ENCODE data around the gene TMF1. TPM values are rescaled to one million over a fixed set of nuclear protein-coding genes. Genes with fewer than 3 reads are reported as not detected.

Gene TMF1
- total and polyA plus RNA-seq, 10 of the 15 experiments (the other 5 are each of a cell fraction or from before 2014, with no cell fraction given) = 7.1 to 24.5 (median 18.6) TPM

DNA sequence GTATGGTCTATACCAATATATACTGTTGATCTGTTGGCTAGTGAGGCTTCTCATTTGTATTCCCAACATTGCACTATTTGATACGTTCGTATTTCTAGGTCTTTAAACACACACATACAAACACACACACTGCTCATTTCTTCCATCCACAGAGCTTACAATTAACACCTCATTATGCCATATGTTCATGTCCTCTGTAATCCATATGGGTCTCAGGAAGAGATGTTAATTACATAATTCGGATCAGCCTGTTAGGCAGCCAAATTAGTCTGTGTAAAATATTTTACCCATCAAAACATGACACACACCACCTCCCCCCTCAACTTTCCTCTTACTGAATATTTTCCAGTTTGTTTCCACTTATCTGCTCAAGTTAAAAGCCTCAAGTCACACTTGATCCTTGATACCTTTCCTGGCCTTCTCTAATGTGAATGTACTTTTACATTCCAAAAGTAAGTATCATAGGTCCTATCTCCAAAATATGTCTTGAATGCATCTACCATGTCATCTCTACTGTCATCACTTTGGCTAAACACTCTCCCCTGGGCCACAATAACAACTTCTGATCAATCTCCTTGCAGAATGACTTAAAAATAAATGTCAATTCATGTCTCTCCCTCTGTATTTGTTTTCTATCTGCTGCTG lies 66.9 kb downstream of the TMF1 start:
- Histone ChIP-seq H2AFZ (ENCODE audit: control insufficient read depth, low read depth, low read length) (no peak overlapping the region), H3K27ac (ENCODE audit: control insufficient read depth, insufficient read depth) (no peak overlapping the region), H3K4me1 (ENCODE audit: control insufficient read depth, insufficient read depth, low read length) (no peaks in the 10 kb centered on the region), H3K9ac (ENCODE audit: control insufficient read depth, insufficient read depth, low read length) (no peak overlapping the region), H3K27me3 (replicated peaks in 1 of 2; ENCODE audit: control insufficient read depth in 2 of 2, insufficient read depth in 2 of 2, low read length in 1 of 2) (no peaks in the 10 kb centered on the region), H4K20me1 (ENCODE audit: control insufficient read depth, insufficient read depth) (no peaks in the 10 kb centered on the region), H3K4me3 (no peak overlapping the region), H3K36me3 (ENCODE audit: control insufficient read depth in 2 of 2, insufficient read depth in 2 of 2, low read length in 1 of 2) (peaks cover 0 to 7% of the 10 kb centered on the region in 2 experiments; a peak in 3 of 4 replicates), H3K79me2 (ENCODE audit: control insufficient read depth, insufficient read depth, low read length) (no peaks in the 10 kb centered on the region), H3K9me3 (replicated peaks; ENCODE audit: control insufficient read depth, insufficient read depth, low read length) (no peaks in the 10 kb centered on the region), H3K4me2 (ENCODE audit: control insufficient read depth, insufficient read depth) (no peak overlapping the region)
- WGBS (ENCODE audit: insufficient coverage, insufficient replicate concordance, low lambda C conversion rate, missing lambda C conversion rate) = 88% methylated on average over 3 of the region's 3 CpGs
- no peak for ATAC-seq
- no TSS peak for BruUV-seq (replicated peaks)
- POLR2A ChIA-PET = no interaction called here
- DNase-seq (ENCODE audit: low read depth, low spot score) = no peak
- SMC1A ChIA-PET (ENCODE audit: uncharacterized antibody, unreplicated experiment) = no interaction called here
- in situ Hi-C loops (cut with MboI) = no loop called here
- TF ChIP-seq CTCF (IDR thresholded peaks at IDR 0.05 in 2 of 3, conservative IDR thresholded peaks at IDR 0.05 in 1 of 3; ENCODE audit: control insufficient read depth in 2 of 3, extremely low read depth in 1 of 3, insufficient read depth in 1 of 3, low read depth in 3 of 3, low read length in 3 of 3) (no peak), CREM (IDR thresholded peaks at IDR 0.05; ENCODE audit: low read depth) (no peak), ZNF207 (IDR thresholded peaks at IDR 0.05; ENCODE audit: borderline replicate concordance) (no peak), NKRF (conservative IDR thresholded peaks at IDR 0.05) (no peak), MEF2A (IDR thresholded peaks at IDR 0.05; ENCODE audit: insufficient read depth, low read depth, low read length) (no peak)
- TF ChIP-seq, protein P1, sequence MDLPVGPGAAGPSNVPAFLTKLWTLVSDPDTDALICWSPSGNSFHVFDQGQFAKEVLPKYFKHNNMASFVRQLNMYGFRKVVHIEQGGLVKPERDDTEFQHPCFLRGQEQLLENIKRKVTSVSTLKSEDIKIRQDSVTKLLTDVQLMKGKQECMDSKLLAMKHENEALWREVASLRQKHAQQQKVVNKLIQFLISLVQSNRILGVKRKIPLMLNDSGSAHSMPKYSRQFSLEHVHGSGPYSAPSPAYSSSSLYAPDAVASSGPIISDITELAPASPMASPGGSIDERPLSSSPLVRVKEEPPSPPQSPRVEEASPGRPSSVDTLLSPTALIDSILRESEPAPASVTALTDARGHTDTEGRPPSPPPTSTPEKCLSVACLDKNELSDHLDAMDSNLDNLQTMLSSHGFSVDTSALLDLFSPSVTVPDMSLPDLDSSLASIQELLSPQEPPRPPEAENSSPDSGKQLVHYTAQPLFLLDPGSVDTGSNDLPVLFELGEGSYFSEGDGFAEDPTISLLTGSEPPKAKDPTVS (IDR thresholded peaks at IDR 0.05; ENCODE audit: low read depth, low read length) = no peak
- TF ChIP-seq, protein P2, sequence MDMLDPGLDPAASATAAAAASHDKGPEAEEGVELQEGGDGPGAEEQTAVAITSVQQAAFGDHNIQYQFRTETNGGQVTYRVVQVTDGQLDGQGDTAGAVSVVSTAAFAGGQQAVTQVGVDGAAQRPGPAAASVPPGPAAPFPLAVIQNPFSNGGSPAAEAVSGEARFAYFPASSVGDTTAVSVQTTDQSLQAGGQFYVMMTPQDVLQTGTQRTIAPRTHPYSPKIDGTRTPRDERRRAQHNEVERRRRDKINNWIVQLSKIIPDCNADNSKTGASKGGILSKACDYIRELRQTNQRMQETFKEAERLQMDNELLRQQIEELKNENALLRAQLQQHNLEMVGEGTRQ (IDR thresholded peaks at IDR 0.05; ENCODE audit: borderline replicate concordance, low read depth, low read length) = no peak
- intact Hi-C loops (cut with micrococcal nuclease; ENCODE audit: unreplicated experiment) = no loop called here
- RAD21 ChIA-PET (ENCODE audit: unreplicated experiment) = no interaction called here
- CTCF ChIA-PET = no interaction called here
- no peak for FAIRE-seq

All from GM12878 (cell line).